Dermis blood vessel endothelial cell (primary cell): Measurements from ENCODE around the gene NSD2. TPM values are rescaled to one million over a fixed set of nuclear protein-coding genes. Genes with fewer than 3 reads are reported as not detected.
"Not testable (repeated sequence)": the region's sequence is repeated elsewhere in the genome, so short reads cannot be mapped to it uniquely, and the experiment has no call there.

Source experiments
- DNase-seq: peaks from one replicate; pipeline ENCODE4 v3.0.0; 2010
- total RNA-seq: library from RNA; depleted of rRNA; stranded (reverse); fragments of >200 nt; gene quantifications from 2 replicates; pipeline ENCODE4 v1.2.3, GENCODE V29; 2014

The NSD2 gene
- total RNA-seq, 1 donor from 2014 or later = 66.0 TPM

DNA sequence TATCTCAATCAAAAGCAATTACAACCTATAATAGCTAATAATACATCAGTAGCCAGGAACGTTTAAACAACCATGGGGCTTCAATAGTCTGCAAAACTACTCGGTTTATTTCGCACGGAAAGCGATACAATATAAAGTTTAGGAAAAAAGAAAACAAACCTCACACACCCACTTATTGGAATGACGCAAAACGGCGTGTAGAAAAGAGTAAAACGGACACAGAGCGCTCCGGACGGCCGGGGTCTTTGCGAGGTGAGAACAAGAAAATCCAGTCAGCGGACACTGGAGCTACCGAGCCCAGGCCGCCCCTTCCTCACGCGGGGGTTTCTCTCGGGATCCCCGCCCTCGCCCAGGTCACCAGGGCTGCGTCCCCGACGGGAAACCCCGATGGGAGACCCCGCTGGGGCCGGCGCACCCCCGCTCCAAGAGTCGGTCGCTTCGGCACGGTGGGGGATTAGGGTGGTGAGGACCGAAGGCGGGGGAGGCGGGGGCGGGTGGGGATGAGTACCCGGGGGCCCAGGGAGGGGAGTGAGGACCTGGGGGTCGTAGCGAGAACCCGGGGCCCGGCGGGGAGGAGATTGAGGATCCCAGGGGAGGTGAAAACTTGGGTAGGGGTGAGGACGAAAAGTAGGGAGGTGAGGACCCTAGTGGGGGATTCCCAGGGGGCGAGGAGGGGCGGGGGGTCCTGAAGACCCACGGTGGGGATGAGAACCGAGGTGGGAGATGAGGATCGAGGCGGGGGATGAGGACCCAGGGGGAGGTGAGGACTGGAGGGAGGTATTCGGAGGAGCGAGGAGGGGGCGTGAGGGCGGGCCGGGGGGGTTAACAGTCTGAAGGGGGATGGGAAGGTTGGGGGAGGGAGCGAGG lies 136.8 kb downstream of the NSD2 start:
- DNase-seq = peak; percentile 27

DNA sequence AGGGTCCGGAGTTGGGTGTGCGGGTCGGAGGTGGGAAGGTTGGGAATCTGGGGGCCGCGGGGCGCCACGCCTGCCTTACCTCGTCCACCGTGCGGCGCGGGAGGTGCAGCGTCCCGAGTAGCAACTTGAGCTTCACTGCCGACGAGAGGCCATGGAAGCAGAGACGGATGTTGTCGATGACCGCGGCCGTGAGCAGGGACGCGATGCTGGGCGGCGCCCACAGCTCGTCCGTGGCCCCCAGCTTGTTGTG lies 137.4 kb downstream of the NSD2 start:
- no peak for DNase-seq

DNA sequence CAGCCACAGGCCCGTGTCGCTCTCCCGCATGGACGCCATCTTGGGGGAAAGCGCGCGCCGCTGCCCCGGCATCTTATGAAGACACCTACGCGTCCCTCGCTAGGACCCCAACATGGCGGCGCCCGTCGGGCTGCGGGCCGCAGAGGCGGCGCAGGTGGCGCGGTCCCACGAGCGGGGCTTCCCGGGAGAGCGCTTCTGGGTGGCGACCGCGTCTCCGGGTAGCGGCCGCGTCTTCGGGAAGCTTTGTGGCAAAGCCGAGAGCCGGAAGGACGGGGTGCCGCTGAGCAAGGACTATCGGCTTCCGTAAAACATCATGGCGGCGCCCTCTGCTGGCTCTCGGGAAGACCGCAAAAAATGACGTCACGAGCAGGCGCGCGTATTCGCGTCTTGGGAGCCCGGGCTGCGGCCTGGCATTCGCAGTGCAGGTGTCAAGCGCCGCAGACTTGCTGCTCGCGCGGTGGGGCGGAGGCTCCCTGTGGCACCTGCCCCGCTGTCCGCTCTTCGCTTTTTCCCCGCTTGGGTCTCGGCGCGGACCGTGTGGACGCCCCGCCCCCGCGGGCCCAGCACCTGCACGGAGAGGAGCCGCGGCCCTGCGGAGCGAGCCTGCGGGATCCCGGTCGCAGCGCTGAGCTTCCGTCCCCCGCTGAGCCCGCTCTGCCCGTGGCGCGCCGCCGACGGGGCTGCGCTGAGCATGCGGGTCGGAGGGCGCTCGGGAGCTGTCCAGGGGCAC lies 137.9 kb downstream of the NSD2 start, which contains the start of gene NELFA:
Gene NELFA (minus strand): TSS at position 54 of the 730 bp plus-strand sequence. CDS start 15 bp downstream, at position 39.
- peak; percentile 97 for DNase-seq

DNA sequence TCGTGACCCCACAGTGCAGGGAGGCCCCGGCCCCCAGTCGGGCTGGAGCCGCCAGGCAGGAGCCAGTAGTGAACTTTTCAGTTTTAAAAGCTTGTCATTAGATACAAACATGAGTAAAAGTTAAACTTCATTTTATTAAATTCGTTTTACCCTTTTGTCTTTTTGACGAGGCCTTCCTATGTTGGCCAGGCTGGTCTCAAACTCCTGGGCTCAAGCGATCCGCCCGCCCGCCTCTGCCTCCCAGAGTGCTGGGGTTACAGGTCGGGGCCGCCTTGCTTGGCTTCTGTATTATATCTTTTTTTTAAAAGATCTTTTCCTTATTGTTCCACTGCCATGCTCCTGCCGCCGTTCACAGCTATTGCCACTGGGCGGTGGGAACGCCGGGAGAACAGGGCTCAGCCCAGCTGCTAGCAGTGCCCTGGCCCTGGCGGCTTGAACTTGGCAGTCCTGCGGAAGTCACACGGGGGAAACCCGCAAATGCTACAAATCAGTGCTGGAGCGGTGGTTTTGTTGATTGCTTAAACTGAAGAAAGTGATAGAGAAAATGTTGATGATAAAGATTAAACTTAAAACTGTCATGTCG lies 138.5 kb downstream of the NSD2 start:
- DNase-seq = peak; percentile 84

DNA sequence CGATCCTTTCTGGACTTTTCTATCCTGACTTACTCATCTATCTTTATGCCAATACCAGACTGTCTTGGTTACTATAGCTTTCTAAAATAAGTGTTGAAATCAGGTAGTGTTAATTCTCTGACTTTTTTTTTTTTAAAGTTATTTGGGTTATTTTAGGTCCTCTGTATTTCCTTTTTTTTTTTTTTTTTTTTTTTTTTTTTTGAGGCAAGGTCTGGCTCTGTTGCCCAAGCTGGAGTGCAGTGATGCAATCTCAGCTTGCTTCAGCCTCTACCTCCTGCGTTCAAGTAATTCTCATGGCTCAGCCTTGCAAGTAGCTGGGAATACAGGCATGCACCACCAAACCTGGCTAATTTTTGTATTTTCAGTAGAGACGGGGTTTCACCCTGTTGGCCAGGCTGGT lies 140.4 kb downstream of the NSD2 start:
- no peak for DNase-seq

DNA sequence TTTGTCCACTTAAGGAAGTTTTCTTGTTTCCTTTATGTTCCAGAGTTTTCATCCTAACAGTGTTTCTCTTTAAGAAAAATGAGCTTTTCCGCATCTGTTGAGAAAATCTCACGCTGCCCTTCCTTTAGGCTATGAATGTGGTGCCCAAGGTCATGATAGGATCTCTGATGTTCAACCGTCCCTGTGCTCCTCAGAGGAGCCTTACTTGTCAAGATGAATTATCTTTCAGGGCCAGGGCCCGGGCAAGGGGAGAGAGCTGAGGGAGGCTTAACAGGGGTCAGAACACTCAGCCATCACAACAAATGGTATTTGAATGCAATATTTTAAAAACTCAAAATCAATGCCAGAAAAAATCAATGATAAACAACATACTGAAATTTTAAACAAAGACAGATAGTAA lies 143.8 kb downstream of the NSD2 start:
- DNase-seq = no peak

DNA sequence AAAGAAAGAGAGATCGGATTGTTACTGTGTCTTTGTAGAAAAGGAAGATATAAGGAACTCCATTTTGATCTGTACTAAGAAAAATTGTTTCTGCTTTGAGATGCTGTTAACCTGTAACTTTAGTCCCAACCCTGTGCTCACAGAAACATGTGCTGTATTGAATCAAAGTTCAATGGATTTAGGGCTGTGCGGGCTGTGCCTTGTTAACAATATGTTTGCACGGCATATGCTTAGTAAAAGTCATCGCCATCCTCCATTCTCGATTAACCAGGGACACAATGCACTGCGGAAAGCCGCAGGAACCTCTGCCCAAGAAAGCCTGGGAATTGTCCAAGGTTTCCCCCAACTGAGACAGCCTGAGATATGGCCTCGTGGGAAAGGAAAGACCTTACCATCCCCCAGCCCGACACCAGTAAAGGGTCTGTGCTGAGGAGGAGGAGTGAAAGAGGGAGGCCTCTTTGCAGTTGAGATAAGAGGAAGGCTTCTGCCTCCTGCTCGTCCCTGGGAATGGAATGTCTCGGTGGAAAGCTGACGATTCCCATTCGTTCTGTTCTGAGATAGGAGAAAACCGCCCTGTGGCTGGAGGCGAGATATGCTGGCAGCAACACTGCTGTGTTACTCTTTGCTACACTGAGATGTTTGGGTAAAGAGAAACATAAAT lies 150.3 kb downstream of the NSD2 start:
- DNase-seq = not testable (repeated sequence)

DNA sequence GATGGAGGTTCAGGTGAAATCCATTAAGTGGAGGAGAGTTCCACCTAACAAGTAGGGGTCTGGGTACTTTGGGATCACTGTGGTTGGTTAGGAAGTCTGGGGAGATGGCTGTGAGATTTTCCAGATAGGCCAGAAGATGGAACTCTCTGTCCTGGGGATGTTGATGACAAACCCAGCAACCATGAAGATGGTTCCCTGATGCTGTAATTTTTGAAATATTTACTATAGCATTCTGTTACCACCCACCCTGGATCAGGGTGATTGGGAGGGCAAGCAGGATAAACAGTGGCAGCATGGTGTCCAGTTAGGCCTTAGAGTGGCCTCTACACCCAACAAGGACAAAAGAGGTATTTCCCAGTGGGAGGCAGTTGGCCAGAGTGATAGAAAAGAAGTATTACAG lies 153.5 kb downstream of the NSD2 start:
- DNase-seq = no peak

DNA sequence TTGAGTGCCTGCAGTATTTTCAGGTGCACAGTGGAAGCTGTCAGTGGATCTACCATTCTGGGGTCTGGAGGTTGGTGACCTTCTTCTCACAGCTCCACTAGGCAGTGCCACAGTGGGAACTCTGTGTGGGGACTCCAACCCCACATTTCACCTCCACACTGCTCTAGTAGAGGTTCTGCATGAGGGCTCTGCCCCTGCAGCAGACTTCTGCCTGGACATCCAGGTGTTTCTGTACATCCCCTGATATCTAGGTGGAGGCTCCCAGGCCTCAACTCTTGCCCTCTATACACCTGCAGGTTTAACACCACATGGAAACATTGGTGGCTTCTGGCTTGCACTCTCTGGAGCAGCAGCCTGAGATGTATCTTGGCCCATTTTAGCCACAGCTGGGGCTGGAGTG lies 154.6 kb downstream of the NSD2 start:
- no peak for DNase-seq

DNA sequence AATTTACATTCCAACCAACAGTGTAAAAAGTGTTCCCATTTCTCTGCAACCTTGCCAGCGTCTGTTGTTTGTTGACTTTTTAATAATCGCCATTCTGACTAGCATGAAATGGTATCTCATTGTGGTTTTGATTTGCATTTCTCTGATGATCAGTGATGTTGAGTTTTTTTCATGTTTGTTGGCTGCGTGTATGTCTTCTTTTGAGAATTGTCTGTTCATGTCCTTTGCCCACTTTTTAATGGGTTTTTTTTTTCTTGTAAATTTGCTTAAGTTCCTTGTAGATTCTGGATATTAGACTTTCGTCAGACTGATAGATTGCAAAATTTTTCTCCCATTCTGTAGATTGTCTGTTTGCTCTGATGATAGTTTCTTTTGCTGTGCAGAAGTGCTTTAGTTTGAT lies 155.9 kb downstream of the NSD2 start:
- DNase-seq = not testable (repeated sequence)

DNA sequence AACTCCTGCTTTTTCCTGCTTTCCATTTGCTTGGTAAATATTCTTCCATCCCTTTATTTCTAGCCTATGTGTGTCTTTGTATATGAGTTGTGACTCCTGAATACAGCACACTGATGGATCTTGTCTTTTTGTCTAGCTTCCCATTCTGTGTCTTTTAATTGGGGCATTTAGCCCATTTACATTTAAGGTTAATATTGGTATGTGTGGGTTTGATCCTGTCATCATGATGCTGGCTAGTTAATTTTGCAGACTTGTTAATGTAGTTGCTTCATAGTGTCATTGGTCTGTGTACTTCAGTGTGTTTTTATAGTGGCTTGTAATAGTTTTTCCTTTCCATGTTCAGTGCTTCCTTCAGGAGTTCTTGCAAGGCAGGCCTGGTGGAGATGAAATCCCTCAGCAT lies 160.0 kb downstream of the NSD2 start:
- not testable (repeated sequence) for DNase-seq

Other genes starting within 250 kb of the NSD2 start
- gene FAM53A, start 187.1 kb upstream of the NSD2 start, total RNA-seq = 1.1 and 2.4 TPM in 2 replicates
- gene SLBP, start 159.1 kb upstream of the NSD2 start, total RNA-seq = 61.5 and 62.8 TPM in 2 replicates
- gene TMEM129, start 150.1 kb upstream of the NSD2 start, total RNA-seq = 34.7 and 44.8 TPM in 2 replicates
- gene TACC3, start 149.9 kb upstream of the NSD2 start, total RNA-seq = 13.4 and 34.2 TPM in 2 replicates
- gene FGFR3, start 78.1 kb upstream of the NSD2 start, total RNA-seq = 1.1 and 1.4 TPM in 2 replicates
- gene LETM1, start 15.2 kb upstream of the NSD2 start, total RNA-seq = 90.0 and 95.8 TPM in 2 replicates
- gene NELFA, start 137.6 kb downstream of the NSD2 start, total RNA-seq = 13.8 and 17.0 TPM in 2 replicates
- gene NAT8L, start 187.9 kb downstream of the NSD2 start, total RNA-seq = under 0.01 TPM in 2 replicates